Upper lobe of right lung (tissue), 1 donor: Measurements from ENCODE around the gene MAP7. TPM values are rescaled to one million over a fixed set of nuclear protein-coding genes. Genes with fewer than 3 reads are reported as not detected.

Experiments
- ATAC-seq: fragments of 200-7000 bp; cut with Tn5 transposase; one replicate; pipeline ENCODE4 v1.9.1; 2020; ENCODE audit warnings: mild to moderate bottlenecking, moderate library complexity
- DNase-seq: peaks from one replicate; pipeline ENCODE4 v3.0.0-alpha.2; 2020
- H3K27ac ChIP-seq: fragments of 200-600 bp; one replicate; pipeline ENCODE4 v1.8.0; 2022
- H3K27me3 ChIP-seq: fragments of 200-600 bp; one replicate; pipeline ENCODE4 v1.8.0; 2022; ENCODE audit warnings: mild to moderate bottlenecking
- H3K36me3 ChIP-seq: fragments of 200-600 bp; one replicate; pipeline ENCODE4 v1.8.0; 2022
- H3K4me1 ChIP-seq: fragments of 200-600 bp; one replicate; pipeline ENCODE4 v1.8.0; 2022
- H3K4me3 ChIP-seq: fragments of 200-600 bp; one replicate; pipeline ENCODE4 v1.8.0; 2022; ENCODE audit warnings: mild to moderate bottlenecking
- H3K9me3 ChIP-seq: fragments of 200-600 bp; one replicate; pipeline ENCODE4 v1.8.0; 2022
- CTCF ChIP-seq: fragments of 200-600 bp; IDR thresholded peaks from one replicate; pipeline ENCODE4 v1.8.0; 2022; ENCODE audit warnings: antibody characterized with exemption
- intact Hi-C: fragments of 100-400 bp; cut with DNase I; formaldehyde crosslinking; loops from one replicate; pipeline ENCODE4 v1.11.0; 2022
- total RNA-seq: library from RNA; stranded (reverse); fragmentation: NEBNext Ultra II Directional; extraction: Animal tissue kit (Norgen Biotek cat#: 25700); gene quantifications from one replicate; pipeline ENCODE4 v1.2.1, GENCODE V29; 2021
- donor health status: DM: no; HTN: yes; CAD: no; lungs with severe emphysema.

Gene MAP7
- total RNA-seq, 1 donor from 2014 or later, result 23.2 TPM

GRCh38 chr6:136525586-136526195, 24.5 kb downstream of the MAP7 start:
- Histone ChIP-seq H3K4me1 (no peaks in the 10 kb centered on the region), H3K9me3 (no peaks in the 10 kb centered on the region), H3K27ac (no peak overlapping the region), H3K36me3 (no peaks in the 10 kb centered on the region), H3K4me3 (no peak overlapping the region), H3K27me3 (no peaks in the 10 kb centered on the region)
- ATAC-seq (no peak), DNase-seq (no peak)
- intact Hi-C loops, result no loop called here
- TF ChIP-seq CTCF, result no peak

- H3K9me3 ChIP-seq, result no peaks in the 10 kb centered on the region
- H3K27me3 ChIP-seq, result no peaks in the 10 kb centered on the region
- TF ChIP-seq CTCF, result no peak
- no peak overlapping the region for H3K27ac ChIP-seq
- DNase-seq (no peak), ATAC-seq (no peak)
- H3K36me3 ChIP-seq, result no peaks in the 10 kb centered on the region
- intact Hi-C loops, result no loop called here
- H3K4me3 ChIP-seq, result no peak overlapping the region
- H3K4me1 ChIP-seq, result no peaks in the 10 kb centered on the region
These were observed 25.2 kb downstream of the MAP7 start for GRCh38 chr6:136524936-136525413.

GRCh38 chr6:136524339-136524935, 25.8 kb downstream of the MAP7 start:
- H3K4me1 ChIP-seq, result no peaks in the 10 kb centered on the region
- H3K9me3 ChIP-seq, result no peaks in the 10 kb centered on the region
- no peak overlapping the region for H3K27ac ChIP-seq
- no peak for TF ChIP-seq CTCF
- H3K27me3 ChIP-seq, result no peaks in the 10 kb centered on the region
- DNase-seq (no peak), ATAC-seq (no peak)
- no peaks in the 10 kb centered on the region for H3K36me3 ChIP-seq
- intact Hi-C loops, result no loop called here
- H3K4me3 ChIP-seq, result no peak overlapping the region

- no peaks in the 10 kb centered on the region for H3K4me1 ChIP-seq
- no peak overlapping the region for H3K27ac ChIP-seq
- H3K9me3 ChIP-seq, result no peaks in the 10 kb centered on the region
- H3K4me3 ChIP-seq, result no peak overlapping the region
- ATAC-seq (no peak), DNase-seq (no peak)
- intact Hi-C loops, result no loop called here
- no peaks in the 10 kb centered on the region for H3K36me3 ChIP-seq
- no peak for TF ChIP-seq CTCF
- H3K27me3 ChIP-seq, result no peaks in the 10 kb centered on the region
These were observed 27.0 kb downstream of the MAP7 start for GRCh38 chr6:136523196-136523595.

- intact Hi-C loops, result no loop called here
- Histone ChIP-seq H3K9me3 (no peaks in the 10 kb centered on the region), H3K4me1 (no peaks in the 10 kb centered on the region), H3K4me3 (no peak overlapping the region), H3K27me3 (no peaks in the 10 kb centered on the region), H3K27ac (no peak overlapping the region), H3K36me3 (no peaks in the 10 kb centered on the region)
- no peak for TF ChIP-seq CTCF
- ATAC-seq, result no peak
- DNase-seq, result no peak
These were observed 27.6 kb downstream of the MAP7 start for GRCh38 chr6:136522636-136523035.
